Measurements from ENCODE around the gene TCIRG1. TPM values are rescaled to one million over a fixed set of nuclear protein-coding genes. Genes with fewer than 3 reads are reported as not detected.

The TCIRG1 gene
- total RNA-seq, 6 donors from 2014 or later, result 141 to 919 (median 287) TPM

- H3K27me3 ChIP-seq, result no peaks in the 10 kb centered on the region
- peaks cover 24 to 82% (median 71%) of the 10 kb centered on the region in 4 donors for H3K4me1 ChIP-seq
- no peak overlapping the region for H3K4me3 ChIP-seq
- H3K27ac ChIP-seq, result peak overlapping the region; percentile 77 to 95 (median 87)
- TF ChIP-seq EP300 (IDR thresholded peaks at IDR 0.05) (peak in 2 of 4 donors; percentile 40 to 87), CTCF (IDR thresholded peaks at IDR 0.05) (no peak), POLR2A (IDR thresholded peaks at IDR 0.05) (peak in 1 of 4 donors; percentile 65), POLR2AphosphoS5 (IDR thresholded peaks at IDR 0.05) (peak in 1 of 2 donors; percentile 48)
- peaks cover 0 to 7% (median 2%) of the 10 kb centered on the region in 4 donors for H3K36me3 ChIP-seq
- ATAC-seq (ENCODE audit: low FRiP score in 2 of 2) (peak; percentile 18 to 78), DNase-seq (peak; percentile 84 to 93)
- 18 to 36% methylated on average over 10 to 16 of the region's 16 CpGs for WGBS, 2 donors
- H3K9me3 ChIP-seq, result no peaks in the 10 kb centered on the region
Measured at GRCh38 chr11:68014157-68014946, 24.5 kb upstream of the TCIRG1 start.

GRCh38 chr11:68014947-68015447 lies 23.8 kb upstream of the TCIRG1 start:
- H3K36me3 ChIP-seq, result peaks cover 0 to 10% (median 3%) of the 10 kb centered on the region in 4 donors
- no peak overlapping the region for H3K4me3 ChIP-seq
- H3K27me3 ChIP-seq, result no peaks in the 10 kb centered on the region
- H3K4me1 ChIP-seq, result peaks cover 18 to 78% (median 67%) of the 10 kb centered on the region in 4 donors
- H3K27ac ChIP-seq, result peak overlapping the region; percentile 77 to 95 (median 87)
- no peaks in the 10 kb centered on the region for H3K9me3 ChIP-seq
- 86 to 100% methylated on average over 2 to 19 of the region's 19 CpGs for WGBS, 2 donors
- DNase-seq (no peak), ATAC-seq (ENCODE audit: low FRiP score in 2 of 2) (no peak)
- no peak for TF ChIP-seq POLR2A (IDR thresholded peaks at IDR 0.05)
- TF ChIP-seq POLR2AphosphoS5 (IDR thresholded peaks at IDR 0.05), result no peak
- no peak for TF ChIP-seq CTCF (IDR thresholded peaks at IDR 0.05)
- TF ChIP-seq EP300 (IDR thresholded peaks at IDR 0.05), result no peak

- H3K4me3 ChIP-seq, result no peak overlapping the region
- no peaks in the 10 kb centered on the region for H3K9me3 ChIP-seq
- WGBS, 2 donors, result 94 to 98% methylated on average over 8 of the region's 8 CpGs
- DNase-seq (no peak), ATAC-seq (ENCODE audit: low FRiP score in 2 of 2) (no peak)
- TF ChIP-seq CTCF (IDR thresholded peaks at IDR 0.05) (no peak), EP300 (IDR thresholded peaks at IDR 0.05) (no peak), POLR2A (IDR thresholded peaks at IDR 0.05) (no peak), POLR2AphosphoS5 (IDR thresholded peaks at IDR 0.05) (no peak)
- H3K36me3 ChIP-seq, result peaks cover 0 to 10% (median 3%) of the 10 kb centered on the region in 4 donors
- peaks cover 17 to 78% (median 66%) of the 10 kb centered on the region in 4 donors for H3K4me1 ChIP-seq
- H3K27ac ChIP-seq, result peak overlapping the region; percentile 77 to 95 (median 87)
- no peaks in the 10 kb centered on the region for H3K27me3 ChIP-seq
Measured at GRCh38 chr11:68015467-68015866, 23.4 kb upstream of the TCIRG1 start.

GRCh38 chr11:68016161-68016903 lies 22.5 kb upstream of the TCIRG1 start:
- Histone ChIP-seq H3K27ac (peak overlapping the region in 3 of 4 donors; percentile 34 to 95 (median 52)), H3K27me3 (no peaks in the 10 kb centered on the region), H3K4me1 (peaks cover 20 to 73% (median 62%) of the 10 kb centered on the region in 4 donors), H3K36me3 (peaks cover 0 to 10% (median 3%) of the 10 kb centered on the region in 4 donors), H3K4me3 (no peak overlapping the region), H3K9me3 (no peaks in the 10 kb centered on the region)
- DNase-seq, result peak in 1 of 2 donors; percentile 51
- 68 to 72% methylated on average over 13 of the region's 13 CpGs for WGBS, 2 donors
- ATAC-seq (ENCODE audit: low FRiP score in 2 of 2), result no peak
- TF ChIP-seq EP300 (IDR thresholded peaks at IDR 0.05) (no peak), POLR2A (IDR thresholded peaks at IDR 0.05) (no peak), CTCF (IDR thresholded peaks at IDR 0.05) (no peak), POLR2AphosphoS5 (IDR thresholded peaks at IDR 0.05) (no peak)

Measured in upper lobe of left lung (tissue), 6 donors.